Anterior cingulate cortex (tissue), 58 donors: Measurements from ENCODE around the gene WRAP73.

Experiments used
- DNase-seq, 58 donors: peaks; one replicate each; lab custom pipeline; 2025; lab: John Stamatoyannopoulos, UW

WRAP73 gene

DNA sequence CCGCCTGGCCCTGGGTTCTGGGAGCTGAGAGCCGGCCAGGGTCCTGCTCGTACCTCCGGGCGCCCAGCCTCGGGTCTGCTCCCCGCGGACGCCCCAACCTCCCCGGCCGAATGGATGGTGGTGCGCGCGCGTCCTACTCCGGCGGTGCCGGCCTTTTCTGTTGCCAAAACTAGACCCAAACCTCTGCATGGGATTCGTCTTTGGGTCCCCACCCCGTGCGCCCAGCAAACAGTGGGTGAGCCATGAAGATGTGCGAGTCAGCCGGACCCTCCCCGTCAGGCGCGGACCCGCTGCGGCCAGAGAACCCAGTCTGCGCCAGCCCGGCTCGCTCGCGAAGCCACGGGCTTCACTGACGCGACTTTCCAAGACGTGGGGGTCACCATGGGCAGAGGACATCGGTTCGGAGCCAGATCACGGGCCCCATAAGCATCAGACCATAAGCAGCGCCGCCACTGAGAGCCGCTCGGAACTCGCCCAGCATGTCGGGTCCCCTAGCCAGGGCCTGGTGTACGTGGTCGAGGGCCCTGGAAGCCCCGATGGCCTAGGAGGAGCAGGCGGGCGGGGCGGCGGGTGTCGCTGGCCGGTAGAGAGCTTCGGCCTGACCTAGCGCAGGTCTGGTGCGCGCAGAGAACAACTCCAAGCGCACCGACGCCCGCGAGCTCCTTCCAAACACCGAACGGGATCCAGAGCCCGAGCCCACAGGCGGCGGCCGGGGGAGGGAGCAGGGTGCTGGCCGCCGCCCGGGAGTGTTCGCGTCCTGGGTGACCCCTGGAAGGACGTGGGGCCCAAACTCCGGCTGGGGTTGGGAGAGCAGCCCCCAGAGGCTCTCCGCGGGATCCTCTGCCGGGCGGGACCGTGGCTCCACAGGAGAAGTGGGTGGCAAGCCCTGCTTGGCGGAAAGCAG, 1.4 kb upstream of the WRAP73 start:
- DNase-seq: no peak

DNA sequence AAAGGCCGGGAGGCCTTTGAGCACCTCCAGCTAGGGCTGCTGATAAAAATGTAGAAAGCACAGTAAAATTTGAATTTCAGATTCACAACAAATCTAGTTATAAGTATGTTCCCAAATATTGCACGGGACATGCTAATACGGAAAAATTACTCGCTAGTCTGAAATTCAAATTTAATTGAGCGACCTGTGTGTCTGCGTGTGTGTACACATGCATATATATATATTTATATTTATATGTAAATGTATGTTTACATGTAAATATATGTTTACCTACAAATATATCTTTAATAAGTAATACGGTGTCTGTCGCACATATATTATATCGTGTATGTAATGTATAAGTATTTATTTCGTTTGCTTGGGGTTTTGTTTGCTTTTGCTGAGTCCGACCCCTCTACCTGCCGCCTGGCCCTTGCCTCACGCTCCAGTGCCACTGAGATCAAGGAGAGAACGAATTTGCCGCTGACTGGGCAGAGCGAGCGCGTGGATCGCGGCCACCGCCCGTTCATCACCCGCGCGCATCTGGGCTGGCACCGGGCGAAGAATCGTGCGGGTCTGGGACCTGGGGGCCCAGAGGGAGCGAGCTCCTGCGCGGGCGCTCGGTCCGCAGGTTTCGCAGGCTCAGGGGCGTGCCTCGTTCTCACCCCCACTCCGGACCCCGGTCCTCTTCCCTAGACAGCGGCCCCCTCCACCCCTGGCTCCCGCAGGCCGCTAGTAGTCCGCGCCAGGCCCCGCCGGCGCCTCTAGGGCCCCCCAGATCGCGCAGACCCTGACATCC, 534 bp upstream of the WRAP73 start:
- DNase-seq: no peak

DNA sequence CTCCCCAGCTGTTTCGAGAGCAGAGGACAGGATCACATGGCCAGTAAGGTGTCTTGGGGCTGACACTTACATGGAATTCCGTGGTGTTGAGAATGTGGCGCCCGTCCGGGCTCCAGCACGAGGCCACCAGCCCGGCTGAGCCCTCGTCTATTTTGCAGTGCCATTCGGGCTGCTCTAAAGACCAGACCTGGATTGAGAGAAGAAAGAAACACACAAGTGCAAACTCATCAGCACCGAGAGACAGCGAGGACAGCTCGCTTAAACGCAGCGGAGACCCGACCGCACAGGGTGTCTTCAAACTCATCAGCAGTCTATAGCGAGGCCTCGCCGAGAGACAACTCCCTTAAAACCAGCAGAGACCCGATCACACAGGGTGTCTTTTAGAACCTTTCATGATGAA, 3.3 kb downstream of the WRAP73 start:
- DNase-seq: no peak

DNA sequence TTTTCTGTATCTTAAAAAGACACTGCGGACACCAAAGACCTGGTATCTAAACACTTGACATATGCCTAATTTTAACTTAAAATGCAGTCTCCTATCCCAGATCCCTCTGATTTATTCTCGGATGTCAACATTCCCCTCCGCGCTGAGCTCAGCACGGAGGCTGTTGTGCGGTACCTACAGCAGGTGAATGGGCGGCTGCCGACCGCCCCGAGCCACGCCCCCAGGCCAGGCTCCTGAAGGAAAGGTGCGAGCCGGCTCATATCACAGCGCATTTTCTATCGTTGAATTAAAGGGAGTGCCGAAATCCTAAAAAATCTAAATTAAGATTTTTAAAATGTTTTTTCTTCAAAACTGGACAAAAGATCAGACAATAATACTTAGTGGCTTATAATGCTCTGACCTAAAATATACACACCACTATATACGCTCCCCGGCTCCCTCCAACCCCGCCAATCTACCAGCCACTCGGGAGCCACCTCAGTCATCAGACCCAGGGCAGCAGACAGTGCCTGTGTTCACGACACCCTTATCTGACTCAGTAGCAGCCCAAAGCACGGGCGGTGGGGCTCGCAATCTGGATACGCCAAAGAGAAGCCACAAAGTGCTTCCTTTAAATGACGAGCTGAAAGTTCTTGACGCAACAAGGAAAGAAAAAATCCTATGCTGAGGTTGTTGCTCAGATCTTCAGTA, 4.1 kb downstream of the WRAP73 start:
- no peak for DNase-seq

DNA sequence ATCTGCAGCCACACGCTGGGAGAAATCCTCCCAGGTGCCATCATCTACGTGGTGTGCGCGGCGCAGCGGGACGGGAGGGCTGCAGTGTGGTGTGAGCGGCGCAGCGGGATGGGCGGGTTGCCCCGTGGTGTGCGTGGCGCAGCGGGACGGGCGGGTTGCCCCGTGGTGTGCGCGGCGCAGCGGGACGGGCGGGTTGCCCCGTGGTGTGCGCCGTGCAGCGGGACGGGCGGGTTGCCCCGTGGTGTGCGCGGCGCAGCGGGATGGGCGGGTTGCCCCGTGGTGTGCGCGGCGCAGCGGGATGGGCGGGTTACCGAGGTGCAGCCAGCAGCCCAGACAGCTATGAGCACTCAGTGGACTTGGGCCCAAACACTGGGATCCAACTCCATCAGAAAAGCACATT, 4.7 kb downstream of the WRAP73 start:
- no peak for DNase-seq

DNA sequence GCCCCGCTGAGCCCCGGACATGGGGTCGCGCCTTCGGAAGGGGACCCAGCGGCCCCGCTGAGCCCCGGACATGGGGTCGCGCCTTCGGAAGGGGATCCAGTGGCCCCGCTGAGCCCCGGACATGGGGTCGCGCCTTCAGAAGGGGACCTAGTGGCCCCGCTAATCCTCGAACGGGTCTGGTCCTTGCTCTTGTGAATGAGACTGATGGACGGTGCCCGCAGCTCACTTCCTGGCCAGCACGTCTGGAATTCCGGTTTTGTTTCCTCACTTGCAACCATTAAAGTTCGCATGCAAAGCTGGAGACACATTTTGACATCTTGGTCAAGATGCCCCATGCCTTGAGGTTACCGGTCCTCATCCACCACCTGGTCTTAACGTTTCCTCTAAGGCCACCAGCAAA, 5.6 kb downstream of the WRAP73 start:
- no peak for DNase-seq

DNA sequence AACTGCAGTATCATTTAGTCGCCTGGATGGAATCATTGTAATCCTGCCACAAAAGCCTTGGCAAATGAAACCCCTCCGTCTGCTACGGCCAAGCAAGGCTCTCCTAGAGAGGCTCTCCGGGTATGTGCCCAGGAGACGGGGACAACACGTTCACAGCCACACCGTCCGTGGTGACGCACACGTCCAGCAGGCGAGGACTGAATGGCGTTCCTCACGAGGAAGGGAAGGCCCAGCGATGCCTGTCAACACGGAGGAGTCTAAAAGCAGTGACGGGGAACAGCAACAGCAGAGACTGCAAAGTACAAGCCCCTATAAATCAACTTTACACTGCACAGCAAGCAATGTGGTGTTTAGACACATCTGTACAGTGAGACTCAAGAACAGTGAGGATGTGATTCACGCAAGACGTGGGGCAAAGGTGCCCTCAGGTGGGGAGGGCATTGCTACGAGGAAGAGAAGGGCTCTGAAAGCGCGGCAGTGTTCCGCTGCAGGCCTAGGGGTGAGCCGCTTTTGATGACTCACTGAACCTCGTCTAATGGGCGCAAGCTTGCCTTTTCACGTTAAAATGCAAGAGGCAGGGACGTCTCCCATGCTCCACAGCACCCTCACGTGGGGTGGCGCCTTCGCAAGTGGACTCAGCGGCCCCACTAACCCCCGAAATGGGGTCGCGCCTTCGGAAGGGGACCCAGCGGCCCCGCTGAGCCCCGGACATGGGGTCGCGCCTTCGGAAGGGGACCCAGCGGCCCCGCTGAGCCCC, 6.8 kb downstream of the WRAP73 start:
- DNase-seq: no peak

DNA sequence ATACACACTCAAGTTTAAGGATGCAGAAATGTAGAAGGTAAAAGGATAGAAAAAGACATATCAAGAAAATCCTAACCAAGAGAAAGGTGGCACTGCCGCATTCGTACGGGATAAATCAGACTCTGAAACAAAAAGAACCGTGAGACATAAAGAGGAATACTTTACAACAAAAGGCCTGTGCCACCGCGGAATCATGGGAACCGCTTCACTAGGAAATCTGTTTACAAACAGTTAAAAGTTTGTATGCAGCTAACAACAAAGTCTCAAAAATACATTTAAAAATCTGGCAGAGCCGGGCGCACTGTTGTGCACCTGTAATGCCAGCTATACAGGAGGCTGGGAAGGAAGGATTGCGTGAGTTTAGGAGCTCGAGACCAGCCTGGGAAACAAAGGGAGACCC, 8.1 kb downstream of the WRAP73 start:
- DNase-seq: no peak

DNA sequence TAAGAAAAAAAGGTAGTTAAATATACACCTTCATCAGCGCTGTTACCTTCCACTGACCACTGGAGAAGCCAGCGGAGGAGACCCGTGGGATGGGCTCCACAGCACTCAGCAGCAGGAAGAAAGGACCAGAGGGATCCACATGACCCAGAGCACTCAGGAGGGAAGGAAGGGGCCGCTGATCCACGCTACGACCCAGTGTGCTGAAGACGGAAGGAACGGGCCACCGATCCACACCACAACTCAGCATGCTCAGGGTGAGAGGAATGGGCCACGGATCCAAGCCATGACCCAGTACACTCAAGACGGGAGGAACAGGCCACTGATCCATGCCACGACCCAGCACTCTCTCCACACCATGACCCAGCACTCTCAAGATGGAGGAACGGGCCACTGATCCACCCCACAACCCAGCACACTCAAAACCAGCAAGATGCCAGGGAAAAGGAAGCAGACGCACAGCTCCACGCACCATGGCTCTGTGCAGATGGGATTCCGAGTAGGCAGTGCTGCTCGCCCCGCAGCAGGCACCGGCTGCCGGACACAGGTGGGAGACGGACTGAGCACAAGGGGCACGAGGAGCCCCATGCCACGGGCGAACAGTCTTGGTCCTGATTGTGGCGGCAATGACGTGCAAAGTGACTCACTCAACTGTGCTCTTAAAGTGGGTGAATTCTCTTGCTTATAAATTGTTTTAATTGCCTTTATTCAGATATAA, 8.7 kb downstream of the WRAP73 start:
- no peak for DNase-seq

DNA sequence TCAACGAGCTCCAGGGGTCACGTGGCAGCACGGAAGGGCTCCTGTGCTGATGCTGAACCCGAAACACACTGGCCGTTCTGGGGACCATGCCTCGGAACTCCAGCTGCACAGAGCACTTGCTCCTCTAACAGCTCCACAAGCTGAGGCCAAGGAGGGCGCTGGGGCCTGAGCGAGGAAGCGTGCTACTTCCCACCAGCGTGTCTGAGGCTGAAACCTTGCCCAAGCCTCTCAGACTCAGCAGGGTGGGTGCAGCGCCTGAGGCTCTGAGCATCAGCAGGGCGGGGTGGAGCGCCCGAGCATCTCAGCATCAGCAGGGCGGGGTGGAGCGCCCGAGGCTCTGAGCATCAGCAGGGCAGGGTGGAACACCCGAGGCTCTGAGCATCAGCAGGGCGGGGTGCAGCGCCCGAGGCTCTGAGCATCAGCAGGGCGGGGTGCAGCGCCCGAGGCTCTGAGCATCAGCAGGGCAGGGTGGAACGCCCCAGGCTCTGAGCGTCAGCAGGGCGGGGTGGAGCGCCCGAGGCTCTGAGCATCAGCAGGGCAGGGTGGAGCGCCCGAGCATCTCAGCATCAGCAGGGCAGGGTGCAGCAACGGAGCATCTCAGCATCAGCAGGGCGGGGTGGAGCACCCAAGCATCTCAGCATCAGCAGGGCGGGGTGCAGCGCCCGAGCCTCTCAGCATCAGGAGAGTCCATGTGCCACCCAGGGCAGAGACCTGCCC, 9.6 kb downstream of the WRAP73 start:
- no peak for DNase-seq

DNA sequence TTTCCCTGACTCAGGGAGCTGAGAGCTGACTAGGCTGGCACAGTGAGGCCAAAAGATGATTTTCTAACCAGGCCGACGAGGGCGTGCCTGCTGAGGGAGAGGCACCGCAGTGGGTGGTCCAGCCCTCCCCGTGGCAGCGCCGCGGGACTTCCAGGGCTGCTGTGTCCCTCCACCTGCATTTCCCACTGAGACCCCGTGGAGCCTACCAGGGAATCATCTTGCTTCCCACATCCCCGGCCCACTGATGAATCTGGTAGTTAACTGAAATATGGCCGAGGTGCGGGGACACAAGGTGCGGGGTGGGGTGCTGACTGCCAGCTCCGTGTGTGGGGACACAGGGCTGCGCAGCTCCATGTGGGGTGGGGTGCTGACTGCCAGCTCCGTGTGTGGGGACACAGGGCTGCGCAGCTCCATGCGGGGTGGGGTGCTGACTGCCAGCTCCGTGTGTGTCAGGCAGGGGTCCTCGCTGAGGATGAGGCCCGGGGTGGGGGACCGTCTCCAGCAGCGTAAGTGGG, 10.4 kb downstream of the WRAP73 start:
- no peak for DNase-seq

DNA sequence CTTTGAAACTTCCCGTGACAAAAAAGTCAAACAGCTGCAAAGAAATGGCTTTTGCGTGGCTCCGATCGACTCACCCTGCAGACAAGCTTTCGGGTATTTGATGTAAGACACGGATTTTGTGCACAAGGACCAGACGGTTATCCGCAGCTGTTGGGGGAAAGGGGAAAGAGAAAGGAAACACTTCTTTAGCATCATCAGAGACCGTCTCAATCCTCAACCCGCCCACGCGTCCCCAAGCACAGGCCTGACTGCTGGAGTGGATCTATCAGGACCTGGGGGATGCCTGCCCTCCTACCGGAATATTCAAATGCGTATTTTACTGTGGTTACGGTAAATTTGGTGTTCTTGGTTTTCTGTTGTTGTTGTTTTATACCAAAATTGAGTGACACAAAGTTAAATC, 11.2 kb downstream of the WRAP73 start:
- no peak for DNase-seq

DNA sequence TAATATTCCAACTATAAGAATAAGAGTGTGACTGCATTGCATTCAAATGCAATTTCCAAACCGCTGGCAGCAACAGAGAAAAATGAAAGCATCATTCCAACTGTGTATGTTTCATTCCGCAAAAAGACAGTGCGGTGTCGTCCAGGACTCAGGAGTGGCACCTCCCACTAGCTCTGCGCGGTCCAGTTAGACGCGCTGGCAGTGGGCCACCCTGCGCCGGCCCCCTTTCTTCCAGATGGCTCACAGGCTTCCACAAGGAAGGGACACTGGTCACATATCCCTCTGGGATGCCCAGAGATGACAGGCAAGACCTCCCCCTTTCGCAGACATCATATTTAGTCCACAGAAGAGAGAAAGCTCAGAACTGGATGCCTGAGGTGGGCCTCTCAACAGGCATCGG, 11.9 kb downstream of the WRAP73 start:
- DNase-seq: no peak

DNA sequence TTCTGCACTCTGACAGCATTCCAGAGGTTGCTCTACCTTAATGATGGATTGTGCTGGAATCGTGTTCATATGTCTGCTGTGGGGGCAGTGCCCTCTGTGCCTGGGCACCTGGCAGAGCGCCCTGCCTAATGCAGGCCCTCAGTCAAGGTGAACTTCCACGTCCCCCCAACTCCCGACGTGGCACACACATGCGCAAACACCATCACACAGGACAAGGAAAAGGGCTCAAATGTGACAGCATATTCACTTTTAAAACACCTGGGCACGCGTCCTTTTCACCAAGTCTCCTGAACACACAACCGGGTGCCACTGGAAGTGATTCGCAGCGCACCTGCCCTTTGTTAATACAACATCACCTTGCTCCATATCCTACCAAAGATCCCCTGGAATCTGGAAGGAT, 13.4 kb downstream of the WRAP73 start:
- DNase-seq: no peak

DNA sequence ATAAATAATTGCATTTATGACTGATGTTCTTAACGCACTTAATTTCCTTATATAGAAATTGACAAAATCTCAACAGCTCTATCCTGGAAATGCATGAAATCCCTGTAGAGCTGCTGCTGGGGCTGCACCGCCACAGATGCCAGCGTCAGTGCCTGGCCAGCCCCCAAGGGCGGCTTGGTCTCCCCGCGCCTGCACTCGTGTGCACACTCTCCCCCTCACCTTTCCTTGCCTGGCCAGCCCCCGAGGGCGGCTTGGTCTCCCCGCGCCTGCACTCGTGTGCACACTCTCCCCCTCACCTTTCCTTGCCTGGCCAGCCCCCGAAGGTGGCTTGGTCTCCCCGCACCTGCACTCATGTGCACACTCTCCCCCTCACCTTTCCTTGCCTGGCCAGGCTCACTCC, 13.8 kb downstream of the WRAP73 start:
- DNase-seq: no peak

DNA sequence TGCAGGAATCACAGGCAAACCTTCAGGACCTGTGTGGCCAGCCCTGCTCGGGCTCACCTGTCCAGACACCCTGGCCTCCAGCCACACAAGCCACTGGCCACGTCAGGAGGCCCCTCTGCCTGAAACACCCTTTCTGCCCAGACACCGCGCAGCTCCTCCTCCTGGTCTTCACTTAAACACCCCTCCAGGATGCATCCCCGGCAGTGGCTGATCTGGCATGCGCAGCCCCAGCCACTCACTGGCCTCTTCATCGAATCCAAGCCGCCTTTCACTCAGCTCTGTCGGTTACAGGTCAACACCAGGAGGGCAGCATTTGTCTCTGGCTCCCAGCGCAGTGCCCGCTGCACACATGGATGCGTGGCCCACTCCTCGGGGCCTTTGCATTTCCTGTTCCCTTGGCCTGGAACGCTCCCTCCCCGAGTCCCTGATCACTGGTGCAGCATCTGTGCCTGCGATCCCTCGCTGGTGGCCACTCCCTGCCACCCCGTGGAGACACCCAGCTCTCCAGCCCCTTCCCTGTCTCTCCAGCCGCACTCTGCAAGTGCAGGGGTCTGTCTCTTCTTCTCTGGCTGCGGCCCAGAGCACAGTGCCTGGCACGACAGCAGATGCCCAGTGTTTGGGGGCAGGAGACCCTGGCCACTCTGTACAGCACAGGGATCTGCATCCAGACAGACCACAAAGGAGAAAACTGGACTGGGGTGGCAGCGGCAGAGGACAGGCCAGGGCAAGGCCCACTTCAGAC, 15.7 kb downstream of the WRAP73 start:
- no peak for DNase-seq

DNA sequence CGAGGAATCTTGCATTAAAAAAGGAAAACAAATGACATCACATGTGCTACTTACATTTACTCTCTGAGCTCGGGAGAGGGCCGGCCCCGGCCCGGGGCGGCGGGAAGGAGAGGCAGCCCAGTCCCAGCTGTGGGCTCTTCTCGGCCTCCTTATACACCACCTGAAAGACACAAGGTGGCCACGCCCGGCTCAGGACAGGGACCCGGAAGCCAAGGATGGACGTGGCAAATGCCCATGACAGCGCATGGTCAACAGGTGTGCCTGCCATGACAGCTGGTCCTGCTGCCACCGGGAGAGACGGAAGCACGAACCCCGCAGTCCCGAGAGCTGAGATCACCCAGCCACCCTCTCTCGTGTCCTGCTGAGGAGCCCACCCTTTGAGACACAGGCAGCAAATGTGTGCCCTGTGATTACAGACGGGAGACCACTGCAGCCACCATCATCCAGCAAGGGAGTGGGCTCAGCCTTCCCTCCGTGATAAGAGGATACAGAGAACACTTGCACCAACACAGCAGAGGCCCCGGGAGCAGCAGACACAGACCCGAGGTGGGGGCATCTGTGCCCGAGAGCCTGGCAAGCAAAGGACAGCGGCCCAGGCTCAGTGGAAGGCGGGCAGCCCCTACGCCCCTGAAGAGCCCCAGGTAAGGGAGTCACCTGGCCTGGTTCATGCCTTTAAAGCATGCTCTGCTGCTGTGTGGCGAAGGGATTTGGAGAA, 16.4 kb downstream of the WRAP73 start:
- no peak for DNase-seq
